GM20000 (cell line): ENCODE measurements around the gene GALNT15.
A peak's percentile ranks its signal among the peaks of the same experiment; 100 is the strongest.

Experiments used
- DNase-seq: peaks from one replicate; pipeline ENCODE4 v3.0.0; 2012; ENCODE audit warnings: low spot score
- TF ChIP-seq, protein P1 (sequence below): IDR thresholded peaks from 2 replicates; pipeline ENCODE4 v1.5.1; 2012; ENCODE audit warnings: mild to moderate bottlenecking, control low read depth; ENCODE audit errors: extremely low read depth, missing control alignments

Gene GALNT15

DNA sequence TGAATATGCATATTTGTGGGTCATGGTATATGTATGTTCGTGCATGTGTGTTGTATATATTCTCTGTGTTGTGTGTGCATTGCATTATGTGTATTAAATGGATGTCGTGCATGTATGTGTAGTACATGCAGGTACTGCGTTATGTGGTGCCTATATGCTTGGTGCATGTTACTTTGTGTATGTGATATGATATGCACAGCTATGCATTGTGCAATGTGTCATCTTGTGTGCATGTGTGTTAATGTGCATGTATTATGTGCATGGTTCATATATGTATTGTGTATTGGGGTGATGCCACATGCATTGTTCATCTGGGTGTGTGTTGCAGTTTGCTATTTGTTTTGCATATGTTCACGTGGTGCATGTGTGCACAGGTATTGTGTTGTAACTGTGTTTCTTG, 2.9 kb downstream of the GALNT15 start:
- TF ChIP-seq, protein P1, sequence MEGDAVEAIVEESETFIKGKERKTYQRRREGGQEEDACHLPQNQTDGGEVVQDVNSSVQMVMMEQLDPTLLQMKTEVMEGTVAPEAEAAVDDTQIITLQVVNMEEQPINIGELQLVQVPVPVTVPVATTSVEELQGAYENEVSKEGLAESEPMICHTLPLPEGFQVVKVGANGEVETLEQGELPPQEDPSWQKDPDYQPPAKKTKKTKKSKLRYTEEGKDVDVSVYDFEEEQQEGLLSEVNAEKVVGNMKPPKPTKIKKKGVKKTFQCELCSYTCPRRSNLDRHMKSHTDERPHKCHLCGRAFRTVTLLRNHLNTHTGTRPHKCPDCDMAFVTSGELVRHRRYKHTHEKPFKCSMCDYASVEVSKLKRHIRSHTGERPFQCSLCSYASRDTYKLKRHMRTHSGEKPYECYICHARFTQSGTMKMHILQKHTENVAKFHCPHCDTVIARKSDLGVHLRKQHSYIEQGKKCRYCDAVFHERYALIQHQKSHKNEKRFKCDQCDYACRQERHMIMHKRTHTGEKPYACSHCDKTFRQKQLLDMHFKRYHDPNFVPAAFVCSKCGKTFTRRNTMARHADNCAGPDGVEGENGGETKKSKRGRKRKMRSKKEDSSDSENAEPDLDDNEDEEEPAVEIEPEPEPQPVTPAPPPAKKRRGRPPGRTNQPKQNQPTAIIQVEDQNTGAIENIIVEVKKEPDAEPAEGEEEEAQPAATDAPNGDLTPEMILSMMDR = no peak
- DNase-seq = no peak

DNA sequence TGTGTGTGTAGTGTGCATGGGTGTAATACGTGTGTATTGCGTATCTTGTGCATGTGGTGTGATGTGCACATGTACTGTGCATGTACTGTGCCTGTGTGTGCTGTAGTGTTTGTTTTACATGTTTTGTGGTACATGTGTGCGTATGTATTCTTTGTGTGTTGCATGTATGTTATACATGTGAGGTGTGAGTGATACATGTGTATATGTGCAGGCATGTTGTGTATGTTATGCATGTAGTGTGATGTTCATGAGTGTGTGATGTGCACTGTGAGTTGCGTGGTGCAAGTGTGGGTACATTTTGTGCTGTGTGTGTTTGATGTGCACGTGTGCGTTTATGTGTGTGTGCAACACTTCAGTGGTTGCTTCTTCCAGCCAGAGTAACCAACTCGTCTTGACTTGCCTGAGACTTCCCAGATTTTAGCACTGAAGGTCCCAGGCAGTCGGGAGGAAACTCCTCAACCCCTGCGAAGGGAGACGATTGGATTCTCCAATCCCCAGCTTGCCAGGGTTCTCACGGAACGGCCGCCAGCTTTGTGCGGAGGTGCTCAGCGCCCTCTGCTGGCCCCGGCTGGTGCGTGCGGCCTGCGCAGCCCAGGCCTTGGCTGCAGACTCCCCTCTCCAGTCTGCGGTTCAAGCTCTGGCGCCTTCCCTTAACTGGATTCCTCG, 3.6 kb downstream of the GALNT15 start:
- TF ChIP-seq, protein P1 = peak; percentile 99
- DNase-seq = peak; percentile 78

DNA sequence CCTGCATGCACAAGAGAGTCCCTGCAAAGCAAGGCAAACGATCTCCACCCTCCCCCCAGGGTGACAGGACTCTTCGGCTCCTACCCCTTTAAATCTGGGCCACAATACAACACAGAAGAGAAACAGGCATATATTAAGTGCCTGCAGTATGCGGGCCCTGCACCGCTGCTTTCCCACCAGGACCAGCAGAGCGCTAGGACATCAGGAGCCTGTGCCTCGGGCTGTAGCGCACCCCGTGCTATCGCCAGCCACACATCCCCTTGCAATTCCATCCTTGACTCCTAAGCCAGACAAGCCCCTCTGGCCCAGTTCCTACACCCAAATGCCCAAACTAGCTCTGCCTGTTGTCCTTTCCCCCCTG, 4.1 kb downstream of the GALNT15 start:
- DNase-seq = no peak
- TF ChIP-seq, protein P1 = no peak

DNA sequence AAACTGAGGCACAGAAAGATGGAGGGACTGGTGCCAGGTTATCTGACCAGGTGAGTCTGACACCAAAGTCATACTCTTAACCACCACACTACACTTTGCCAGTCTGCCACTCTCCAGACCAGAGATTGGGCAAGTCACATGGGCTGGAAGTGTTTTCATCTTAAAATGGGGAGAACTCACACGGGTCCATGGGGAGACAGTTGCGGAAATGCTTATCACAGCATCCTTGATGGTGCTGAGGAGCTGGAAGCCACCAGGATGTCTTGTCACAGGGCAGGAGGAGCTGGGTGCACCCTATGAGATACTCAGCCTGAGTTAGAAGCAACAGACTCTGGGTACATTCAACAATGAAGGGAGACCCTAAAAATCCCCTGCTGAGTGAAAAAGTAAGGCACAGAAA, 4.8 kb downstream of the GALNT15 start:
- TF ChIP-seq, protein P1 = no peak
- no peak for DNase-seq

DNA sequence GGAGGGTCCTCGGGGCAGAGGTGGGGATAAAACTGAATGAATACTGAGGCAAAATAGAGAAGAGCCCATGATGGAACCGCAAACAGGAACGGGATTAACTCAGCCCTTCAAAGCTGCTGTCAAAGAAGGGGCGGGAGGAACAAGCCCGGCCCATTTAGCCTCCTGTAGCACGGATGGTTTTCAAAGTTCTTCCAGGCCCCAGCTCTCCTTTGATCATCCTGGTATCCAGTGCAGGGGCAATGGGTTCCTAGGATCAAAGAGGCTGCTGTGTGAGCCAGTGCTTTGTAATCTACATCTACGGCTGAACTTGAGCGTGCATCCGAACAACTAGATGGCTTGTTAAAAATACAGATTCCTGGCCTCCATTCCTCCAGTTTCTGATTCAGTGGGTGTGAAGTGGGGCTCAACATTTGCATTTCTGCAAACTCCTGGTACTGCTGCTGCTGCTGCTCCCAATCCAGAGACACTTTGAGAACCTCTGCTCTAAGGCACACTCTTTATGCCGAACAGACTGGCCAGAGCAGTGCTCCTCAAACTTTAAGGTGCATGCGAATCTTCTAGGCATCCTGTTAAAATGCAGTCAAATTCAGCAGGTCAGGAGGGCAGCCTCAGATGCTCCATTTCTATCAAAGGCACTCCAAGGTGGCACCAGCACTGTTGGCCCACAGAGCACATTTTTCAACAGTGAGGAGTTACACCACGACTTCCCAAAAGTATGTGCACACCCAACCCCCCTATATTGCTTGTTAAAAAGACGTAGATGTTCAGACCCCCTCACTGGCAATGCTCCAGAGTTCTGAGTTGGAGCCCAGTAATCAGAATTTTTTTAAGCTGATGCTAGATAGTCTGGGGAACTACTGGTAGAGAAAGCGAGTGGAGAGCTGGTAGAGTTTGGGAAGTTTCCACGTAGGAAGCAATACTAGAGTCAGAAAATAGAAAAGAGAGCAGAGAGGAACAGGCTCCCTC, 5.6 kb downstream of the GALNT15 start:
- no peak for DNase-seq

DNA sequence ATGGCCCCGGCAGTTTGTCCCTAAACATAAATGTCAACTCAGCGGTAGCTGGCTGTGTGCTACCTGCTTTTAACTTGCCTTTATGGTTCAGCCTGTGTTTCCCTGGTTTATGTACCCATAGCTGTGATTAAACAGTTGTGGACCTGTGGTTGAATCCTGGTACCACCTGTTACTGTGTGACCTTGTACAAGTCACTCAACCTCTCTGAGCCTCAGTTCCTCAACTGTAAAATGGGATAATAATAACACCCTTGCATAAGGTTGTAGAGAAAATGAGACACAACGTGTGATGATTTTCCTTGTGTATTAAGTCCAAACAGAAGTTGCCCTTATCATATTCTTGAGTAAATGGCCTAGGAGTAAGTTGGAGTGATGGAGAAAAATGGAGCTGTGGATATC, 6.3 kb downstream of the GALNT15 start:
- TF ChIP-seq, protein P1 = no peak

More for the DNA sequence above, 5.6 kb downstream of the GALNT15 start:
- TF ChIP-seq, protein P1 = no peak

DNA sequence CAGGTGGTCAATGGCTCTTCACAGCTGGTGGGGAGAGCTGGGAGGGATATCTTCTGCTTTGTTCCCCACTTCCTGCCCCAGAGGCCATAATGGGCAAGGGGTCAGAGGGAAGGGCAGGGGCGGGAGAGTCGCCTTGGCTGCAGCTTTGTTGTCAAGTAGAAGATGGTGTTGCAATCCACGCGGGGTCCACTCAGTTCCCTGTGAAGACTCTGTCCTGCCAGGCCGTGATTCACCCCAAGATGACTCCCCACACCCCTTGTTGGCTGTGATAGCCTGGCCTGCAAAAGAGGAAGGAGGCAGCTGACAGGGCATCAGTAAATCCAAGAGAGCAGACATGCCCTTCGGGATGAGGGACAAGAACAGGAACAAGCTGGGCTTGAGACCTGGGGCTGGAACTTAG, 6.9 kb downstream of the GALNT15 start:
- DNase-seq = no peak

More for the DNA sequence above, 6.3 kb downstream of the GALNT15 start:
- DNase-seq = no peak

More for the DNA sequence above, 6.9 kb downstream of the GALNT15 start:
- TF ChIP-seq, protein P1 = no peak
